ENCODE data around the gene POLR1C.
"Not testable (repeated sequence)": the region's sequence is repeated elsewhere in the genome, so short reads cannot be mapped to it uniquely, and the experiment has no call there.

DNA sequence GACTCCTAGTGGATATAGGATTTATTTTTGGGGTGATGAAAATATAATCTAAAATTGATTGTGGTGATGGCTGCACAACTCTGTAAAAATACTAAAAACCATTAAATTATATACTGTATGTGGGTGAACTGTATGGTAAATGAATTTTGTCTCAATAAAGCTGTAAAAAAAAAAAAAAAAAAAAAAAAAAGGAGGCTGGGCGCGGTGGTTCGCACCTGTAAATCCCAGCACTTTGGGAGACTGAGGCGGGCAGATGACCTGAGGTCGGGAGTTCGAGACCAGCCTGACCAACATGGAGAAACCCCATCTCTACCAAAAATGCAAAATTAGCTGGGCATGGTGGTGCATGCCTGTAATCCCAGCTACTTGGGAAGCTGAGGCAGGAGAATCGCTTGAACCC is 40.7 kb downstream of the POLR1C start:
- TF ChIP-seq ZNF174 (tag by site-specific recombination; IDR thresholded peaks at IDR 0.05); ZBTB11 (tag by site-specific recombination; conservative IDR thresholded peaks at IDR 0.05; ENCODE audit: low read depth); ZNF558 (tag by site-specific recombination; IDR thresholded peaks at IDR 0.05); ZBTB8A (tag by site-specific recombination; IDR thresholded peaks at IDR 0.05); ZNF324 (tag by site-specific recombination; IDR thresholded peaks at IDR 0.05): not testable (repeated sequence)
